ENCODE measurements around the gene ARTN.
A peak's percentile ranks its signal among the peaks of the same experiment; 100 is the strongest.

Gene ARTN

DNA sequence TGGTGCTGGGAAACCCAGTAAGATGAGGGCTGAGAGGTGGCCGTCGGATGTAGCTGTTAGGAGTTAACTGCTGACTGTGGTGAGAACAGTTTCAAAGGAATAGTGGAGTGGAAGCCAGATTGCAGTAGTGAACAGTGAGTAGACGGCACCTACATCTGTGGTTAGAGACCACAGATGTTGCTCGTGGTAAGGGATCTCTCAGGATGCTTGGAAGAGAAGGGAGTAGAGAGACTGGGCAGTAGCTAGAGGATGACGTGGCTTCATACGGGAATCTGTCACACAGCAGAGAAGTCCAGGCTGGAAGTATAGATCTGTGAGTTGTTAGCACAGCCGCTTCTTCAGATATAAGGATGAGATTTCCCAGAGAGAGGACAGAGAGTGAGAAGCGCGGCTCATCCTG, 7.8 kb upstream of the ARTN start:
- no peak for DNase-seq

DNA sequence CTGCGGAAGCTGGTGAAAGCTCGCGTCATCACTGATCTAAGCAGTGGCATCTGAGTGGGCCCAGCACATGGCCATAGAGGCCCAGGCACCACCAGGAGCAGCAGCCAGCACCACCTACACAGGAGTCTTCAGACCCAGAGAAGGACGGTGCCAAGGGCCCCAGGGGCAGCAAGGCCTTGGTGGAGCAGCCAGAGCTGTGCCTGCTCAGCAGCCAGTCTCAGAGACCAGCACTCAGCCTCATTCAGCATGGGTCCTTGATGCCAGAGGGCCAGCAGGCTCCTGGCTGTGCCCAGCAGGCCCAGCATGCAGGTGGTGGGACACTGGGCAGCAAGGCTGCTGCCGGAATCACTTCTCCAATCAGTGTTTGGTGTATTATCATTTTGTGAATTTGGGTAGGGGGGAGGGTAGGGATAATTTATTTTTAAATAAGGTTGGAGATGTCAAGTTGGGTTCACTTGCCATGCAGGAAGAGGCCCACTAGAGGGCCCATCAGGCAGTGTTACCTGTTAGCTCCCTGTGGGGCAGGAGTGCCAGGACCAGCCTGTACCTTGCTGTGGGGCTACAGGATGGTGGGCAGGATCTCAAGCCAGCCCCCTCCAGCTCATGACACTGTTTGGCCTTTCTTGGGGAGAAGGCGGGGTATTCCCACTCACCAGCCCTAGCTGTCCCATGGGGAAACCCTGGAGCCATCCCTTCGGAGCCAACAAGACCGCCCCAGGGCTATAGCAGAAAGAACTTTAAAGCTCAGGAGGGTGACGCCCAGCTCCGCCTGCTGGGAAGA, 3.2 kb upstream of the ARTN start:
- DNase-seq, result no peak

DNA sequence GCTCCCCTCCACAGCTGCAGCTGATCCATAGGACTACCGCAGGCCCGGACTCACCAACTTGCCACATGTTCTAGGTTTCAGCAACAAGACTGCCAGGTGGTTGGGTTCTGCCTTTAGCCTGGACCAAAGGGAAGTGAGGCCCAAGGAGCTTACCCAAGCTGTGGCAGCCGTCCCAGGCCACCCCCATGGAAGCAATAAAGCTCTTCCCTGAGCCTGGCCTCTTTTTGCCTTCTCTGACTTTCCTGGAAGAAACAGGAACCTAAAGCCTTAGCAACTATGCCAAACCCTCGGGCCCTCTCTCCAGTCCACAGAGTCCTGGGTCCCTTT, 2.7 kb upstream of the ARTN start:
- DNase-seq, result no peak

DNA sequence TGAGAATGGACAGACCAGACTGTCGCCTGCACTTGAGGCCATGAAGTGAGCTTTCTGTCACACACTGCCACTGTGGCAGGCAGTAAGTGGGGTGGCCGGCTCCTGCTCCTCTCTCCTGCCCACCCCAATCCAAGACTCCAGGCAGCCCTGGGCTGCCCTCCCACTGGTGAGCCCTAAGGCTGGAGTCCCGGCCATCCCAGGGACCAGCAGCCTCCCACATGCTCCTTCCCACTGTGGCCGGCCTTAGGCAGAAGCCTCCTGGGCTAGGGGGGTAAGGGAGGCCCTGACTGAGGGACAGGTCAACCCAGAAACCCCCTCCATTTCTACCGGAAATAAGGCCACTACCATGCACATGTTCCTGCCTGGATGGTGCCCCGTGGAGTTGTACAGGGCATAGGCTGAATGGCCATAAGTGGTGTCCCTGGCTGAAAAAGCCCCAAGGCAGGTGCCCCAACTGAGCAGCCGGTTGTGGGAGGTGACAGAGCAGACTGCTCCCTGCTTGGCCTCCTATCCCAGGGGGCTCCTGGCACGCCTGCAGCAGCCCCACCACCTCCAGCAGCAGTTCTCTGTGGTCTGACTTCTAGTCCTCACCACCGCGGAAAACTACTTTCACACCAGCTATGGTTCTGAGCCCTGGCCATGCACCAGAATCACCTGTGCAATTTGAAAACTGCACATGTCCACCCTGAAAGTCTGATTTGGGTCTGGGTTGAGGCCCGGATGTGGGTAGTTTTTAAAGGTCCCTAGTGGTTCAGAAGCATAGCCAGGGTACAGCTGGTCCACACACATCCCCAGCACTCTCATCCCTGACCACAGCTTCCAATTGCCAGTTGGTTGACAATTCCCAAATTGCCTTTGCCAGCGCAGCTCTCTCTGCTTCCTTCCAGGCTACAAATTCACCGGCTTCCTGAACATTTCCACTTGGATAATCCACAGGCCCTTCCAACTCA, 1.6 kb upstream of the ARTN start:
- no peak for DNase-seq

DNA sequence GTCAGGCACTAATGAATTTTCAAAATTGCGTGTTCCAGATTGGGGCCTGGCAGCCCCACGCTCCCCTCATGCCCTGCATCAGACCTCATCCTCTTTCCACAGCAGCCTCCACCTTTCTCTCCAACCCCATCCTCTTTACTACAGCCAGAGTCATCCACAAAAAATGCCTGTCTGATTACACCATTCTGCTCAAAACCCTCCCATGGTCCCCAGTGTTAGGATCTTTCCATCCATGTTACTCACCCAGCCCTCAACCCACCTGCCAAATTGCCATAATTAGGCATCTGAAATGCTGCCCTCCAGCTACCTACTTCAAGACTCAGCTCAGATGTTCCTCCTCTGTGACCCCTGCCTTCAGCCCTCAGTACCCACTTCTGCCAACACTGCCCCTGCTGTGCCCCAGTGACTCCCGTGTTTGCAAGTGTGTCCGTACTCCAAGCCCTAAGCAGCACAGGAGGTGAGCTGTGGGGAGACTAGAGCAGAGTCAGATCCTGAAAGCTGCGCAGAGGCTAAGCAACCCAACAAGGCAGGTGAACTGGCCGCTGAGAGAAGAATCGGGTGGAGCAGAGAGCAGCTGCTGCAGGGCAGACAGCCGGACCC, 715 bp upstream of the ARTN start:
- no peak for DNase-seq

DNA sequence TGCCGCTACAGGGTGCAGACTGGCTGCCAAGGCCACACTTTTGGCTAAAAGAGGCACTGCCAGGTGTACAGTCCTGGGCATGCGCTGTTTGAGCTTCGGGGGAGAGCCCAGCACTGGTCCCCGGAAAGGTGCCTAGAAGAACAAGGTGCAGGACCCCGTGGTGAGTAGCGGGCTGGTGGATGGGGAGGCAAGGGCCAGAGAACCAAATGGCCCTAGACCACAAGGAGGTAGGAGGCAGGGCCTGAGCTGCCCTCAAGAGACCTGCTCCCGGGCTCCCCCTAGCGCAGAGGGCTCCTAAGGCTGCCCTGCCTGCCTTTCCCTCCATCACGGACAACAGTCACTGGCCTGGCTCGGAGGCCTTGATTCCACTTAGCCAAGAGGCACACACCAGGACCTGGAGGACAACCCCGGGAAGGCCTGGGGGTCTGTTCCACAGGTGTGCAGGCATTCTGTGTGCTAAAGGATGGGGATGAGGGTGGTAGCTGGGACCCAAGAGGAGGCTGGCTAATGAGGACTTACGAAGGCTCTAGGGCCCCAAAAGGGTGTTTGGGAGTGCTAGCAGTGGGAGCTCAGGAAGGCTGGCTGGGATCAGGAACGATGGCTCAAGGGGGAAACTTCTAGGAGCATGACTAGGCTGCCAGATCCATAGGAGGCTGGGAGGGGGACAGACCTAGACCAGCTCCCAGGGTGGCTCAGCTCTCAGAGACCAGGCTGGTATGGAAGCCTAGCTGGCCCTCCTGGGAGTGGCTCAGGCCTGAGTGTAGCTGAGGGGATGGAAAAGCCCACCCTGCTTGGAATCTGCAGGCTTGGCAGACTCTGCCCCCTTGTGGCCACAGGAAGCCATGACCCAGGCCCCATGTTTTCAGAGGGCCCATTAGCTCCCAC, 742 bp downstream of the ARTN start:
- peak; percentile 30 for DNase-seq

DNA sequence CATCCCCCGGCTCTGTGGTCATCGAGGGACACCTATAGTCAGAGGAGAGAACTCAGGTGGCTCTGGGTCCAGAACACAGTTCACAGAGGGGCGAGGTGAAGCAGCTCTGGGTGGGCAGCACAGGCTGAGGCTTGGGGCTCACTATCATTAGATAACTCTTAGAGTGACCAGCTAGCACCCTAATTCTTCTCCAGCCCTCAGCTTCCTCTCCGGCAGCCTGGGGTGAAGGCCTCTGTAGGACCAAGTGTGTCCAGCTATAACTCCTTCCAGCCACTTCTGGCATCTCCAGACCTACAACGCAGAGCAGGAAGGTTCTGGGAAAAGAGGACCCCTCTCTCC, 1.4 kb downstream of the ARTN start:
- DNase-seq, result no peak

DNA sequence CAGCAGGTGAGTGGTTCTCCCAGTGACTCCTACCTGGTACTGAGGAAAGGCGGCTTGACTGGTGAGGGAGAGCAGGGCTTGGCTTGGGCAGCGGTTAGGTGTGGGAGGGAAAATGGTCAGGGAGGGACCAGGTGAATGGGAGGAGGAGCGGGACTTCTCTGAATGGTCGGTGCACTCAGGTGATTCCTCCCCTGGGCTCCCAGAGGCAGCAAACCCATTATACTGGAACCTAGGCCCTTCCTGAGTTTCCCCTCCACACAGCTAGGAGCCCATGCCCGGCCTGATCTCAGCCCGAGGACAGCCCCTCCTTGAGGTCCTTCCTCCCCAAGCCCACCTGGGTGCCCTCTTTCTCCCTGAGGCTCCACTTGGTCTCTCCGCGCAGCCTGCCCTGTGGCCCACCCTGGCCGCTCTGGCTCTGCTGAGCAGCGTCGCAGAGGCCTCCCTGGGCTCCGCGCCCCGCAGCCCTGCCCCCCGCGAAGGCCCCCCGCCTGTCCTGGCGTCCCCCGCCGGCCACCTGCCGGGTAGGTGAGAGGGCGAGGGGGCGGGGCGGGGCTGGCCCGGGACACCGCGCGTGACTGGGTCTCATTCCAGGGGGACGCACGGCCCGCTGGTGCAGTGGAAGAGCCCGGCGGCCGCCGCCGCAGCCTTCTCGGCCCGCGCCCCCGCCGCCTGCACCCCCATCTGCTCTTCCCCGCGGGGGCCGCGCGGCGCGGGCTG, 2.3 kb downstream of the ARTN start:
- no peak for DNase-seq

DNA sequence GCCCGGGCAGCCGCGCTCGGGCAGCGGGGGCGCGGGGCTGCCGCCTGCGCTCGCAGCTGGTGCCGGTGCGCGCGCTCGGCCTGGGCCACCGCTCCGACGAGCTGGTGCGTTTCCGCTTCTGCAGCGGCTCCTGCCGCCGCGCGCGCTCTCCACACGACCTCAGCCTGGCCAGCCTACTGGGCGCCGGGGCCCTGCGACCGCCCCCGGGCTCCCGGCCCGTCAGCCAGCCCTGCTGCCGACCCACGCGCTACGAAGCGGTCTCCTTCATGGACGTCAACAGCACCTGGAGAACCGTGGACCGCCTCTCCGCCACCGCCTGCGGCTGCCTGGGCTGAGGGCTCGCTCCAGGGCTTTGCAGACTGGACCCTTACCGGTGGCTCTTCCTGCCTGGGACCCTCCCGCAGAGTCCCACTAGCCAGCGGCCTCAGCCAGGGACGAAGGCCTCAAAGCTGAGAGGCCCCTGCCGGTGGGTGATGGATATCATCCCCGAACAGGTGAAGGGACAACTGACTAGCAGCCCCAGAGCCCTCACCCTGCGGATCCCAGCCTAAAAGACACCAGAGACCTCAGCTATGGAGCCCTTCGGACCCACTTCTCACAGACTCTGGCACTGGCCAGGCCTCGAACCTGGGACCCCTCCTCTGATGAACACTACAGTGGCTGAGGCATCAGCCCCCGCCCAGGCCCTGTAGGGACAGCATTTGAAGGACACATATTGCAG, 3.0 kb downstream of the ARTN start:
- no peak for DNase-seq

DNA sequence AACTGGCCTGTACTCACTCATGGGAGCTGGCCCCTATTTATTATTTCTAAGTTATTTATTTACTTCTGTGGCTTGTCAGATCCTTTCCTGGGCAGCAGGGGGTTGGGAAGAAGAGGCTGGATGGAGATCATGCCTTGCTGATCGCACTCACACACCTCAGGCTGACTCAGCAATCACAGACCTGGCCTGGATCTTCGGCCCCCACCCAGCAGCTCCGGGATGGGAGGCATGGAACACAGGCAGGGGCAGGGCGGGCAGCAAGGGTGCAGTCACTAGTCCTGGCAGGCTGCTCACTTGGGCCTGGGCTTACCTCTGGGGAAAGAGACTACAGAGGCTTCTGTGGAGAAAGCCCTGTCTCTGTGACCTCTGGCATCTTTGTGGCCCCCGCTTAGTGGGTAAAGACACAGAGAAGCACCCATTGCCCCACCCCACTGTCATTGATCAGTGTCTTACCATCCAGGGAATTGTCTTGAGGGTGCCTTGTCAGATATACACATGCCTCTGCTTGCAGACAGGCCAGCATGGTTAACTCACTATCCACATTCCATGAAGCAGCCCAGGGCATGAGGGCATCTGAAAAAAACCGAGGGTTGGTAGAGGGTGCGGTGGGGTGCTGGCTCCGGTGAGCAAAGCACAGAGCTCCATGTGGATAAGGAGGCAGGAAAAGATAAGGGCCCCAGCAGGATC, 3.7 kb downstream of the ARTN start:
- DNase-seq, result no peak

DNA sequence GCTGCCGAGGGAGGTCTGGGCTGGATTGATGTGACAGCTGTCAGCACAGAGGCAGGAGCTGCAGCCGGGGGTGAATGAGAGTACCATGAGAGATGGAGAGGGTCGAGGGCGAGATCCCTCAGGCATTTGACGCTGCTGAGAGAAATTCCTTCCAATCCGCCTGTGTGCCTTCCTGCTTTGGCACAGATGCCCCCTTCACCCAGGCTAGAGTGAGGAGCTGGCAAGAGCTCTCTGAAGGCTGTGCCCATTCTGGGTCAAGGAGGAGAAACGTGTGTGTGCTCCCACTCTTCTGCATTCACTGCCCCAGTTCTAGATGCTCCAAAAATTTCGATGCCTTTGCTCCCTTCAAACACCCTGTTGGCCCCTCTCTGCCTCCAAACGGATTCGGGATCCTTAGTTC, 4.8 kb downstream of the ARTN start:
- DNase-seq, result no peak

DNA sequence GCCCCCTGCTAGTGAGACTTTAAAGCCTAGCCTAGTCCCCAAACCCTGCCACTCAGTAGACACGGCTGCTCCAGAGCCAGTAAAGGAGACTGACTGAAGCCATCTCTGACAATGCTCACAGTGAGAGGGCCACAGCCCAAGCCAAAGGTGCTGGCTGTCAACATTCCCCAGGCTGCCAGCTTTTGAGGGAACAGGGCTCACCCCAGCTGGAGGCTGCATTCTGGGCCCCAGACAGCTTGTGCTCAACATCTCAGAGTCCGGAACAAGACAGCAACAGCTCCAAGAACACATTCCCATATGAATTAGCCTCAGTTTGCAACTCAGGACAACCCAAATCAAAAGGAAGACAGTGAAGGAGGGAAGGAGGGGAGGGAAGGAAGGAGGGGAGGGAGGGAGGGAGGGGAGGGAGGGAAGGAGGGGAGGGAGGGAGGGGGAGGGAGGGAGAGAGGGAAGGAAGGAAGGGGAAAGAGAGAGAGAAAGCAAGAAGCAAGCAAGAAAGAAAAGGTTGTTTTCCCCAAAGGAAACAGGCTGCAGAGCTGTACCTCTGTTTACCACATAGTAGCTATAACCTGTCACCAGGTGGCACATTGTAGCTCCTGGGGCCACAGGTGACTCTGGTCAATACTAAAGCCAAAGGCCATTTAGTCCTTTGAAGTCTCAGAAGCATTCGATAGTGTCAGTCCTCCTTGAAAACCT, 5.4 kb downstream of the ARTN start:
- no peak for DNase-seq

DNA sequence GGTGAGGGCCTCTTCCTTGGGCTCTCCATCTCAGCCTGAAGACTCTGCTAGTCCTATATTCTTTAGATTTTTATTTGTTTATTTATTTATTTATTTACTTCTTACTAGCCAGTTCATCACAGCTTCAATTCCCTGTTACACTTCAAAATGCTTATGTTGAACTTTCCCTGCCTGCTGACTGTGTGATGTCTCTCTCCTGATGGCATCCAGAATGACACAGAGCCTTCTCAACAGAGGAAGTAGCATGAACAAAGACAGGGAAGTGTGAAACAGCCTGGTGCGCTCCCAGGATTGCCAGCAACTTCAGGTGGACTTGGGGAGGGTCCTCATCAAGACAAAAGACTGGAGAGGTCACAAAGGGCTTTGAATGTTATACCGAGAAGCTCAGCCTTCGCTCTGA, 8.8 kb downstream of the ARTN start:
- no peak for DNase-seq

DNA sequence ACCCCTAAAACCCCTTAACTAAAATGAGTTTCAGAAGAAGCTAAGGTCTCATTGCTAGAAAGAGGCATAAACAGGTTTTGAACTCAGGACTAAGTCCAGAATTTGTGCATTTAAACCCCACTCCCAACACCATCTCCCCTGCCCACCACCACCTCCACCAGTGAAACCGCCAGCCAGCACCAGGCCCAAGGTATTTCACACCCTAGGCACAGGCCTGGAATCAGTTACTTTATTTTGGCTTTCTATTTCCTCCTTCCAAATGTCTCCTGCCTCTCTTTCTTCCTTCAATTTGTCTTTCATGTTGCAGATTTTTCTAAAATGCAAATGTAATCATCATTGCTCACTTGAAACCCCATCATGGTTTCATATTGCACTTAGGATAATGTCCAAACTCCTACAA, 11.3 kb downstream of the ARTN start:
- DNase-seq, result no peak

DNA sequence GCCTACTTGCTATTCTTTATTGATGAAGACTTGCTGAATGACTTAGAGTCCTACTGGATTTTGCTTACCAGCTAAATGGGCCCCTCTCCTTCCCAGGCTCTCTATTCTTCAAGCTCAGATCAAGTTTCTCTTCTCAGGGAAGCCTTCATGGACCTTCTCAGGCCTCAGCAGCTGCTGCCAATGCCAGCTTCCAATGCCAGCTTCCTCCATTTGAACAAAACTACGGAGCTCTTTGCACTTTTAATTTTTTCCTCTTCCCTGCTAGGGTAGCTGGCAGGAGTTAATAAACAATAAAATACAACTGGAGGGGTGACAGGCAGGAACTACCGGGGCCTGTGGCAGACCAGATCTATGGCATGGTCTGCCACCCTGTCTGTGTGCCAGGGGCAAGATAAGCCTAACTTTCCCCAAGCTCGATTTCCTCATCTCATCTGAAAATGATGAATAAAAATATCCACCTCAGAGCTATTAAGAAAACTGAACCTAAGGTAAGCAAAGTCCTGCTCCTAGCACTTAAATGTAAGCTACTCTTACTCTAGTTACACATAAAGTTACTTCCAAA, 12.2 kb downstream of the ARTN start:
- no peak for DNase-seq

DNA sequence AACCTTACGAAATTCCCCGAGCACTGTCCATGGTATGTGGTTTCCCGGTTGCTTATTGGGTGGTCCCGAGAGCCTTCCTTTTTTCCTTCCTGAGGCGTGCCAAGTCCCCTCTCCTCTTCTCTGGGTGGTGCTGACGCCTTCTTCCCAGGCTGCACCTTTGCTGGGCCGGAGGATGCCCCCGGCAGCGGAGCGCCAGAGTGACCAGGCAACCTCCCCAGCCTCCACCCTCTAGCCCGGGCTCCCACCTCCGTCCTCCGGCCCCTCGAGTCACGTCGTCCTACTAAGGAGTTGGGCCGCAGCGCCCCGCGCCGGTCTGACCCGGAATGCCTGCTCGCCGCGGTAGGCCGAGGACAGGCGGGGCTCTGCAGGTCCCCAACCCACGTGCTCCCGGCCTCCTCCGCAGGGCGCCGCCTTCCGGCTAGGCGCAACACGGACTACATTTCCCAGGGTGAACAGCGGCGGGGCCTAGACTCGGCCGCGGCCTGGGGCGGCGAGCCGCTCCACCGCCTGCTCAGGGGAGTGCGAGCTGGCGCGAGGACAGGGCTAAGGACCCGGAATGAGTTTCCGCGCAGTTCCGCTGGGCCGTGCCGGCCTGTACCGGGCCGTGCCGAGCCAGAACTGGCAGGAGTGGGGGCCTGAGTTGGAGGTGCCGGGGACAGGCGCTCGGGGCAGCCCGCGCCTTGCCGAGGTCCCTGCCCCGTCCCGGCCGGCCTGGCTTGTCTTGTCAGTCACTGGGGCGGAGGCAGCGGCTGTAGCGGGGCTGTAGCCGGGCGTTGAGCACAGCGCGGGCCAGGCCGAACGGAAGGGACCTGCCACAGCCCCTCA, 12.8 kb downstream of the ARTN start, which contains the start of gene IPO13:
Gene IPO13 (plus strand): TSS at position 715 of the 825 bp plus-strand sequence. CDS start 651 bp downstream, outside the sequence.
- peak; percentile 75 for DNase-seq

DNA sequence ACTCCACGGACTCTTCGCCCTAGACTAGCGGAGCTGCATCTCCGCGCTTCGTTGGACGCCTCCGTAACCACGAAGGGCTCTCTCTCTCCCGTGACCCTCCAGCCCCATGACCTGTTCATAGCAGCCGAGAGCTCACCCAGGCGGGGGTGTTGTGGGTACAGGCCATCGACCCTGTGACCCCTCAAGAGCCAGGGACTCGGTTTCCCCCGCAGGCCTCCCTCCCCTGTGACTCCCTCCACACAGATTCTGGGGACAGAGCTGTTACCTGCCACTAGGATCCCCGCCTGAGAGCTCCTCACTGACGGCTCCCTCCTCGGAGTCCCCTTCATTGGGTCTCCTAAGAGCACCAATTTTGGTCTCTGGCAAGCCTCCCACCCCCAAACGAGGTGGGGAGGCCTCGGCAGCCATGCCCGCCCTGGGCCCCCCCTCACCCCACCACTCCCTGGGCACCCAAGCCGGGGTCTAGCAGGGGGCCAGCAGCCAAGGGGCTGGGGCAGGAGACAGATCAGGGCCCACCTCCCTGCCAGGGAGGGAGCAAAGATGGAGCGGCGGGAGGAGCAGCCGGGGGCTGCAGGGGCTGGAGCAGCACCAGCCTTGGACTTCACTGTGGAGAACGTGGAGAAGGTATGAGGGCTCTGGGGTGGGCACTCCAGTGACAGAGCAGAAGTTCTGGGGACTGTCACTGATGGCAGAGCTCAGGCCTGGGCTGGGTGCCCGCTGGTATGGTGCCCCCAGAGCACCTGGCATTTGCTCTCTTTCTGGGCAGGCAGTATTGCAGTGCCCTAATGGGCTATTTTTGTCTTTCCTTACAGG, 13.7 kb downstream of the ARTN start:
- no peak for DNase-seq

DNA sequence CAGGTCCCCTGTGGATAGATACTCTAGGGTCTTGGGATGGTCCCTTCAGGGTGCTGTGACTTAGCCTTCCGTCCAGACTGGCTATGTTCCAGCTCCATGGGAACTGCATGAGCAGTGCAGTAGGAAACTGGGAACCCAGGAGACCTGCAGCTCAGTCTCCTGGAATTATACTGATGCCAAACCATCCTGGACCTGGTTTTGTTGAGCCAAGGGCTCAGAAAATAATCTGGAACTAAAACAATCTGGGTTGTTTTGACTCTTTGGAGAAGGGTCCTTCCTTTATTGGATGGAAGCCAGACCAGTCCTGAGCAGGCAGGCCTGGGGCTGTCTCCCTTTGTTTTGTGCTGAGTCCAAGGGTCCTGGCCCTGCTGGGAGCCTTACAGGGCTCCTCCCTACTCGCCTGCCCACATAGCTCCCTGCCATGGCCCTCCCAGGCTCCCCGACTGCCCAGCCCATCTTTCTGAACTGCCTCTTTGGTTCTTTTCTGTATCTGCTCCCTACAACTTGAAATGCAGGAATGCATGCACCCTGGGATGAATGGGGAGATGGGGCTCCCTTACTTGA, 14.4 kb downstream of the ARTN start:
- DNase-seq, result no peak
